SK-N-MC (cell line): ENCODE data around the gene MB21D2.

Experiments used
- EZH2 ChIP-seq: fragments of 200-600 bp; sonication (generic); IDR thresholded peaks from one replicate; pipeline ENCODE4 v1.6.1; 2017; ENCODE audit warnings: antibody characterized with exemption
- POLR2AphosphoS5 ChIP-seq: IDR thresholded peaks from 2 replicates; pipeline ENCODE4 v1.6.1; 2012; ENCODE audit warnings: mild to moderate bottlenecking, low read depth, low read length, borderline replicate concordance

GRCh38 chr3:192812743-192813383, 104.8 kb downstream of the MB21D2 start:
- TF ChIP-seq POLR2AphosphoS5 (no peak), EZH2 (no peak)
